ENCODE data around the gene MMUT. TPM values are rescaled to one million over a fixed set of nuclear protein-coding genes. Genes with fewer than 3 reads are reported as not detected.

Gene MMUT
- total RNA-seq, 2 experiments from 2014 or later = 9.0 to 17.2 TPM

- Histone ChIP-seq H3K27ac (ENCODE audit: low read depth, low read length, poor library complexity, severe bottlenecking) (no peak overlapping the region), H4K20me1 (ENCODE audit: insufficient read depth, low read length) (no peaks in the 10 kb centered on the region), H3K4me3 (ENCODE audit: low read depth, low read length, poor library complexity, severe bottlenecking) (no peak overlapping the region), H2AFZ (ENCODE audit: low read length) (no peak overlapping the region), H3K4me1 (ENCODE audit: insufficient read depth, low read length, poor library complexity, severe bottlenecking) (no peaks in the 10 kb centered on the region), H3K9me3 (ENCODE audit: low read length) (no peaks in the 10 kb centered on the region), H3K79me2 (ENCODE audit: insufficient read depth, low read depth, low read length) (no peaks in the 10 kb centered on the region), H3K4me2 (ENCODE audit: low read length) (no peak overlapping the region), H3K36me3 (ENCODE audit: insufficient read depth, low read length) (no peaks in the 10 kb centered on the region), H3K9me2 (ENCODE audit: insufficient read depth, low read length) (no peaks in the 10 kb centered on the region)
- ChIA-PET POLR2A (no interaction called here), CTCF (ENCODE audit: unreplicated experiment) (no interaction called here)
- no peak for DNase-seq (ENCODE audit: low spot score)
- no peak for TF ChIP-seq EZH2phosphoT487 (IDR thresholded peaks at IDR 0.05; ENCODE audit: borderline replicate concordance, low read depth, low read length)
- peak; percentile 36 for TF ChIP-seq CTCF (conservative IDR thresholded peaks at IDR 0.05; ENCODE audit: low read length)
- intact Hi-C loops (cut with micrococcal nuclease; ENCODE audit: unreplicated experiment) = no loop called here
- BruUV-seq (replicated peaks) = no TSS peak
These were observed 39.2 kb downstream of the MMUT start for GRCh38 chr6:49423817-49424216.

DNA sequence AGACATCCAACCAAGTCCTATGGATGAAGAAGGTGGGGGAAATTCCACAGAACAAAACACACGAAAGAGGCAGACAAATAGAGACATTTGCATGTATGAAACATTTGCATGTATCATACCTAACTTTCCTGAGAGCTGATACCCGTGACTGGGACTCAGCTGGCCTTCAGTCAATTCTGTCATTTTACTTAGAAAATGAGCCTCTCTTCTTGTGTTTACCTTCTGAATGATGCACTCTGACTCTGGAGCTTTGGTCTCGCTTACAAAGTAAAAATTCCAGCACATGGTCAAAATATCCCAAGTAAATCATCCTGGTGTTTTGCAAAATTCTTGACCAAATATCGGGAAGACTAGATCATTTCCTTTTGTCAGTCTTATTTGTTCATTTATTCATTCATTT lies 46.9 kb downstream of the MMUT start:
- ChIA-PET POLR2A (no interaction called here), CTCF (ENCODE audit: unreplicated experiment) (no interaction called here)
- Histone ChIP-seq H3K27ac (ENCODE audit: low read depth, low read length, poor library complexity, severe bottlenecking) (no peak overlapping the region), H4K20me1 (ENCODE audit: insufficient read depth, low read length) (no peaks in the 10 kb centered on the region), H3K4me1 (ENCODE audit: insufficient read depth, low read length, poor library complexity, severe bottlenecking) (no peaks in the 10 kb centered on the region), H3K79me2 (ENCODE audit: insufficient read depth, low read depth, low read length) (no peaks in the 10 kb centered on the region), H3K4me3 (ENCODE audit: low read depth, low read length, poor library complexity, severe bottlenecking) (no peak overlapping the region), H3K9me3 (ENCODE audit: low read length) (no peaks in the 10 kb centered on the region), H3K36me3 (ENCODE audit: insufficient read depth, low read length) (no peaks in the 10 kb centered on the region), H3K4me2 (ENCODE audit: low read length) (no peak overlapping the region), H3K9me2 (ENCODE audit: insufficient read depth, low read length) (no peaks in the 10 kb centered on the region), H2AFZ (ENCODE audit: low read length) (no peak overlapping the region)
- intact Hi-C loops (cut with micrococcal nuclease; ENCODE audit: unreplicated experiment) = no loop called here
- no TSS peak for BruUV-seq (replicated peaks)
- TF ChIP-seq EZH2phosphoT487 (IDR thresholded peaks at IDR 0.05; ENCODE audit: borderline replicate concordance, low read depth, low read length) = no peak
- TF ChIP-seq CTCF (conservative IDR thresholded peaks at IDR 0.05; ENCODE audit: low read length) = no peak
- no peak for DNase-seq (ENCODE audit: low spot score)

DNA sequence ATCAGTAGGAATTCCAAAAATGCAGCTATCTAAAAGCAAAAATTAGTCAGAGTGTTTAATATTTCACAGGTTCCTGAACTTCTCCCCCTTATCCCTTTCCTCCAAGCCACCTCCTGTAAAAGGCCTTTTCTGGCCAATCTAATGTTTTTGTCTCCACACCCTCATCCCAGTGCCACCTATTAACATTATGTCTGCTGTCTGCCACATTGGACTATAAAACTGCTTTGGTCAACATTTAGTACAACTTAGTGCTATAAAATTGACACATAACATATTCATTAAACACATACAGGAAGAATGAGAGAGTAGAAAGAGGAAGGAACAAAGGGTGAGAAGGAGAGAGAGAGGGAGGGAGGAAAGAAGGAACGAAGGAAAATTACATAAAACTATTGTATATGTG lies 47.7 kb downstream of the MMUT start:
- H3K9me2 ChIP-seq (ENCODE audit: insufficient read depth, low read length) = no peaks in the 10 kb centered on the region
- no peaks in the 10 kb centered on the region for H3K4me1 ChIP-seq (ENCODE audit: insufficient read depth, low read length, poor library complexity, severe bottlenecking)
- no peaks in the 10 kb centered on the region for H3K79me2 ChIP-seq (ENCODE audit: insufficient read depth, low read depth, low read length)
- no peak overlapping the region for H3K4me3 ChIP-seq (ENCODE audit: low read depth, low read length, poor library complexity, severe bottlenecking)
- TF ChIP-seq CTCF (conservative IDR thresholded peaks at IDR 0.05; ENCODE audit: low read length) = no peak
- no peak for TF ChIP-seq EZH2phosphoT487 (IDR thresholded peaks at IDR 0.05; ENCODE audit: borderline replicate concordance, low read depth, low read length)
- H3K4me2 ChIP-seq (ENCODE audit: low read length) = no peak overlapping the region
- H4K20me1 ChIP-seq (ENCODE audit: insufficient read depth, low read length) = no peaks in the 10 kb centered on the region
- no peaks in the 10 kb centered on the region for H3K36me3 ChIP-seq (ENCODE audit: insufficient read depth, low read length)
- H3K27ac ChIP-seq (ENCODE audit: low read depth, low read length, poor library complexity, severe bottlenecking) = no peak overlapping the region
- POLR2A ChIA-PET = no interaction called here
- intact Hi-C loops (cut with micrococcal nuclease; ENCODE audit: unreplicated experiment) = no loop called here
- CTCF ChIA-PET (ENCODE audit: unreplicated experiment) = no interaction called here
- BruUV-seq (replicated peaks) = no TSS peak
- no peak for DNase-seq (ENCODE audit: low spot score)
- no peaks in the 10 kb centered on the region for H3K9me3 ChIP-seq (ENCODE audit: low read length)
- no peak overlapping the region for H2AFZ ChIP-seq (ENCODE audit: low read length)
